SK-N-SH (cell line): Measurements from ENCODE around the gene SLC22A23. TPM values are rescaled to one million over a fixed set of nuclear protein-coding genes. Genes with fewer than 3 reads are reported as not detected.

Experiments used
- CTCF ChIA-PET: fragments of 300-600, 350-600 bp; formaldehyde crosslinking; extraction: SDS; loops from one replicate; lab custom pipeline; 2021; lab: Yijun Ruan, JAX
- POLR2A ChIA-PET: fragments of 350-600 bp; sonication (Branson Sonifier 250); formaldehyde crosslinking; extraction: SDS; loops from one replicate; lab custom pipeline; 2020; ENCODE audit warnings: antibody characterized with exemption, inconsistent platforms; lab: Yijun Ruan, JAX
- DNase-seq: peaks from one replicate; pipeline ENCODE4 v3.0.0; 2012
- H2AFZ ChIP-seq: fragments of 200-600 bp; sonication (generic); 2 replicates; pipeline ENCODE4 v1.8.1; 2016; ENCODE audit warnings: antibody characterized with exemption, mild to moderate bottlenecking, low read depth
- H3F3A ChIP-seq: fragments of 200-600 bp; sonication (generic); replicated peaks from 2 replicates; pipeline ENCODE3; 2016; ENCODE audit warnings: antibody characterized with exemption, mild to moderate bottlenecking; ENCODE audit not compliant: insufficient read depth
- H3K27ac ChIP-seq, 2 experiments: fragments of 200-500 bp in 1 of 2; fragments of 200-600 bp in 1 of 2; sonication (Bioruptor generic) in 1 of 2; sonication (generic), shearing (Covaris generic) in 1 of 2; 2 replicates each; pipeline versions ENCODE4 v1.5.1 to v1.6.1; 2014 to 2016; ENCODE audit warnings: low read depth in 2 of 2, inconsistent platforms in 1 of 2, low read length in 1 of 2, mild to moderate bottlenecking in 1 of 2, mixed read lengths in 1 of 2
- H3K27me3 ChIP-seq: fragments of 200-600 bp; sonication (generic), shearing (Covaris generic); 2 replicates; pipeline ENCODE4 v1.6.1; 2016; ENCODE audit warnings: mixed run types; ENCODE audit not compliant: insufficient read depth
- H3K36me3 ChIP-seq, 2 experiments: fragments of 200-500 bp in 1 of 2; fragments of 200-600 bp in 1 of 2; sonication (Bioruptor generic) in 1 of 2; sonication (generic) in 1 of 2; replicated peaks in 1 of 2; 2 replicates each; pipeline versions ENCODE3 to v1.5.1; 2014 to 2016; ENCODE audit warnings: low read length in 1 of 2, mild to moderate bottlenecking in 1 of 2; ENCODE audit not compliant: insufficient read depth in 2 of 2, control insufficient read depth in 1 of 2
- H3K4me1 ChIP-seq, 2 experiments: fragments of 200-500 bp in 1 of 2; fragments of 200-600 bp in 1 of 2; sonication (Bioruptor generic) in 1 of 2; sonication (generic), shearing (Covaris generic) in 1 of 2; 2 replicates each; pipeline versions ENCODE4 v1.5.1 to v1.6.1; 2014 to 2016; ENCODE audit warnings: low read depth in 1 of 2, low read length in 1 of 2, mixed run types in 1 of 2; ENCODE audit not compliant: insufficient read depth in 2 of 2, control insufficient read depth in 1 of 2
- H3K4me2 ChIP-seq: fragments of 200-600 bp; sonication (generic), shearing (Covaris generic); 2 replicates; pipeline ENCODE4 v1.6.1; 2017; ENCODE audit warnings: mixed run types
- H3K4me3 ChIP-seq, 2 experiments: fragments of 200-500 bp in 1 of 2; fragments of 200-600 bp in 1 of 2; sonication (Bioruptor generic) in 1 of 2; sonication (generic), shearing (Covaris generic) in 1 of 2; 2 replicates each; pipeline versions ENCODE4 v1.5.1 to v1.8.1; 2014 to 2016; ENCODE audit warnings: low read depth in 2 of 2, inconsistent platforms in 1 of 2, low read length in 1 of 2, mild to moderate bottlenecking in 1 of 2, mixed read lengths in 1 of 2, moderate library complexity in 1 of 2
- H3K79me2 ChIP-seq: fragments of 200-600 bp; sonication (generic); 2 replicates; pipeline ENCODE4 v1.8.1; 2017; ENCODE audit warnings: mild to moderate bottlenecking; ENCODE audit not compliant: insufficient read depth
- H3K9ac ChIP-seq: fragments of 200-600 bp; sonication (generic); 2 replicates; pipeline ENCODE4 v1.6.1; 2017; ENCODE audit warnings: mixed run types
- H3K9me2 ChIP-seq: fragments of 200-600 bp; sonication (generic); 2 replicates; pipeline ENCODE4 v1.6.1; 2017; ENCODE audit warnings: mixed run types
- H3K9me3 ChIP-seq: fragments of 200-600 bp; sonication (generic); 2 replicates; pipeline ENCODE4 v1.6.1; 2017; ENCODE audit warnings: mixed run types, mild to moderate bottlenecking, moderate library complexity
- H4K20me1 ChIP-seq: fragments of 200-600 bp; sonication (generic); 2 replicates; pipeline ENCODE4 v1.6.1; 2017; ENCODE audit warnings: mild to moderate bottlenecking, mixed run types; ENCODE audit not compliant: insufficient read depth
- CTCF ChIP-seq: fragments of 200-600 bp; sonication (generic); IDR thresholded peaks from 2 replicates; pipeline ENCODE4 v1.6.1; 2017; ENCODE audit warnings: antibody characterized with exemption, mild to moderate bottlenecking, moderate library complexity
- EZH2phosphoT487 ChIP-seq: fragments of 200-600 bp; sonication (generic); IDR thresholded peaks from 2 replicates; pipeline ENCODE4 v1.6.1; 2017; ENCODE audit warnings: low read depth, mixed run types, mild to moderate bottlenecking, antibody characterized with exemption, moderate library complexity, borderline replicate concordance
- FOXJ3 ChIP-seq: sonication (generic); formaldehyde crosslinking; IDR thresholded peaks from 2 replicates; pipeline ENCODE4 v1.5.1; 2020; ENCODE audit warnings: mild to moderate bottlenecking, missing genetic modification reagents
- FOXM1 ChIP-seq: IDR thresholded peaks from 2 replicates; pipeline ENCODE4 v1.4.0; 2012; ENCODE audit warnings: low read depth, mild to moderate bottlenecking
- GATA2 ChIP-seq: sonication (generic); formaldehyde crosslinking; IDR thresholded peaks from 2 replicates; pipeline ENCODE4 v1.5.0; 2020; ENCODE audit warnings: mild to moderate bottlenecking, missing genetic modification reagents
- MAX ChIP-seq: IDR thresholded peaks from 2 replicates; pipeline ENCODE4 v1.4.0; 2012; ENCODE audit warnings: low read depth
- MXI1 ChIP-seq: IDR thresholded peaks from 2 replicates; pipeline ENCODE4 v1.6.1; 2012; ENCODE audit warnings: mild to moderate bottlenecking, low read depth, low read length, improper control_type of control experiment
- RAD21 ChIP-seq: IDR thresholded peaks from 2 replicates; pipeline ENCODE4 v1.6.1; 2012; ENCODE audit warnings: mild to moderate bottlenecking, low read length
- RXRA ChIP-seq: IDR thresholded peaks from 2 replicates; pipeline ENCODE4 v1.4.0; 2012; ENCODE audit warnings: low read depth, mild to moderate bottlenecking, borderline replicate concordance
- SIN3A ChIP-seq: IDR thresholded peaks from 2 replicates; pipeline ENCODE4 v1.6.1; 2012; ENCODE audit warnings: low read depth, mild to moderate bottlenecking, low read length, moderate library complexity, borderline replicate concordance
- TAF1 ChIP-seq: IDR thresholded peaks from 2 replicates; pipeline ENCODE4 v1.6.1; 2012; ENCODE audit warnings: low read depth, mild to moderate bottlenecking, low read length, moderate library complexity, borderline replicate concordance
- TEAD4 ChIP-seq: IDR thresholded peaks from 2 replicates; pipeline ENCODE4 v1.4.0; 2012; ENCODE audit warnings: mild to moderate bottlenecking, borderline replicate concordance; ENCODE audit not compliant: insufficient read depth
- YY1 ChIP-seq: IDR thresholded peaks from 2 replicates; pipeline ENCODE4 v1.4.0; 2012; ENCODE audit warnings: low read depth, mild to moderate bottlenecking
- WGBS: methylation state at CpG from one replicate; pipeline ENCODE4 v1.1.6; 2017; ENCODE audit warnings: low lambda C conversion rate; 5-methylcytosine and 5-hydroxymethylcytosine counted together
- polyA plus RNA-seq, 3 experiments: library from polyadenylated mRNA; depleted of rRNA; stranded (reverse); fragments of >200 nt; gene quantifications; 2 replicates each; pipeline ENCODE4 v1.2.3, GENCODE V29; 2012

Gene SLC22A23
- polyA plus RNA-seq, 1 of the 3 experiments (the other 2 are of a cell fraction): not detected

GRCh38 chr6:3427687-3428085 is 29.2 kb downstream of the SLC22A23 start:
- Histone ChIP-seq H3K4me3 (no peak overlapping the region), H3K79me2 (no peaks in the 10 kb centered on the region), H3K27me3 (peaks cover 50% of the 10 kb centered on the region), H3K4me1 (peaks cover 0 to 3% of the 10 kb centered on the region in 2 experiments; a peak in 1 of 4 replicates), H3F3A (no peaks in the 10 kb centered on the region), H3K9me3 (no peaks in the 10 kb centered on the region), H3K9ac (no peak overlapping the region), H2AFZ (no peak overlapping the region), H3K36me3 (no peaks in the 10 kb centered on the region), H3K4me2 (no peak overlapping the region), H4K20me1 (no peaks in the 10 kb centered on the region), H3K27ac (no peak overlapping the region), H3K9me2 (no peaks in the 10 kb centered on the region)
- ChIA-PET CTCF (no interaction called here), POLR2A (no interaction called here)
- 50% methylated on average over 10 of the region's 10 CpGs for WGBS
- DNase-seq: no peak
- TF ChIP-seq EZH2phosphoT487 (no peak), CTCF (no peak), YY1 (no peak), FOXM1 (no peak), SIN3A (no peak), FOXJ3 (CRISPR knock-in tag) (no peak), TAF1 (no peak), RAD21 (no peak), MXI1 (no peak), GATA2 (CRISPR knock-in tag) (no peak)

- Histone ChIP-seq H3K4me1 (peaks cover 0 to 3% of the 10 kb centered on the region in 2 experiments; a peak in 1 of 4 replicates), H3K9me3 (no peaks in the 10 kb centered on the region), H3K4me3 (no peak overlapping the region), H3F3A (no peaks in the 10 kb centered on the region), H3K9me2 (no peaks in the 10 kb centered on the region), H3K79me2 (no peaks in the 10 kb centered on the region), H4K20me1 (no peaks in the 10 kb centered on the region), H2AFZ (no peak overlapping the region), H3K9ac (no peak overlapping the region), H3K27me3 (peaks cover 50% of the 10 kb centered on the region), H3K4me2 (no peak overlapping the region), H3K27ac (no peak overlapping the region), H3K36me3 (no peaks in the 10 kb centered on the region)
- TF ChIP-seq GATA2 (CRISPR knock-in tag) (no peak), RXRA (no peak), MAX (no peak), TEAD4 (no peak), RAD21 (no peak)
- ChIA-PET CTCF (interaction anchor here (1.3 kb wide), 1 partner anchor 33 kb away, joined by 3 read pairs; no protein-coding TSS in a partner anchor), POLR2A (no interaction called here)
- no peak for DNase-seq
- 30% methylated on average over 20 of the region's 20 CpGs for WGBS
Measured at GRCh38 chr6:3426927-3427686, 29.7 kb downstream of the SLC22A23 start.
